Measurements from ENCODE around the gene MAPK12.

- no peak for TF ChIP-seq CTCF (IDR thresholded peaks at IDR 0.05)
- TF ChIP-seq REST (IDR thresholded peaks at IDR 0.05; ENCODE audit: insufficient read depth in 1 of 2, low read depth in 2 of 2, low read length in 1 of 2) = no peak
- TF ChIP-seq SIN3A (IDR thresholded peaks at IDR 0.05; ENCODE audit: borderline replicate concordance, insufficient read depth, low read depth, low read length) = no peak
- no peak for TF ChIP-seq TCF7L2 (IDR thresholded peaks at IDR 0.05; ENCODE audit: low read depth, low read length)
Observed at GRCh38 chr22:50264946-50265669, 3.6 kb upstream of the MAPK12 start.
